GM18907 (cell line): Measurements from ENCODE around the gene EEA1.

Experiments
- ATAC-seq: cut with Tn5 transposase; IDR thresholded peaks from one replicate; pipeline ENCODE4 v1.9.1; 2021; ENCODE audit warnings: mild to moderate bottlenecking, moderate library complexity; ENCODE audit not compliant: unreplicated experiment

EEA1 gene

DNA sequence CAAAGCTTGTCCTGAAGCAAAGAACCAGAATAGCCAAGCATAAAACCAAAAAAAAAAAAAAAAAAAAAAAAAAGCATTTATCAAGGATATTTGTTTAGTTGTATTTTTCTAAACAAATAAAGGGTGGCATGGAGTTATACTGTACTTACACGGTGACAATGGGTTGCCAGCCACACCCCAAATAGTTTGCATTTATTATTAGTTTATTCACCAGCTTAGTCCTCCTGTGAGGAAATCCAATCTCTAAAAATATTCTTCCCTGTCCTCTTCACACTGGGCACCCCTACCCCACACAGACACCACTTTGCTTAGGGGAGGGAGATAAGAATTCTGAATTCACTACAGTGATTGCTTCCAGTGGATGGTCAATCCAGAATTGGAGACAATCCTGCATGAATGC is 207.4 kb downstream of the EEA1 start:
- ATAC-seq: no peak

- ATAC-seq: no peak
These were observed 208.0 kb downstream of the EEA1 start for GRCh38 chr12:92721130-92721529.
